ENCODE results near the gene DLG1. TPM values are rescaled to one million over a fixed set of nuclear protein-coding genes. Genes with fewer than 3 reads are reported as not detected.

Gene DLG1
- total and polyA plus RNA-seq, 2 donors from 2014 or later: 19.4 to 101 TPM

- intact Hi-C loops (cut with DNase I): no loop called here
- FAIRE-seq (no peak), DNase-seq (no peak)
- no peaks in the 10 kb centered on the region for H3K4me1 ChIP-seq (ENCODE audit: control insufficient read depth in 2 of 3, insufficient read depth in 2 of 3, low read depth in 1 of 3, low read length in 3 of 3)
- no peak overlapping the region for H3K9ac ChIP-seq (ENCODE audit: low read length in 3 of 3)
- H3K4me3 ChIP-seq (ENCODE audit: low read length in 3 of 3): no peak overlapping the region
- no peaks in the 10 kb centered on the region for H3K27me3 ChIP-seq (ENCODE audit: control insufficient read depth, insufficient read depth, low read length)
- no peak overlapping the region for H3K27ac ChIP-seq (ENCODE audit: low read depth in 2 of 2, low read length in 2 of 2)
- peaks cover 5 to 13% (median 5%) of the 10 kb centered on the region in 3 donors for H3K36me3 ChIP-seq (ENCODE audit: control insufficient read depth in 2 of 3, insufficient read depth in 3 of 3, low read length in 3 of 3)
- TF ChIP-seq, protein P1, sequence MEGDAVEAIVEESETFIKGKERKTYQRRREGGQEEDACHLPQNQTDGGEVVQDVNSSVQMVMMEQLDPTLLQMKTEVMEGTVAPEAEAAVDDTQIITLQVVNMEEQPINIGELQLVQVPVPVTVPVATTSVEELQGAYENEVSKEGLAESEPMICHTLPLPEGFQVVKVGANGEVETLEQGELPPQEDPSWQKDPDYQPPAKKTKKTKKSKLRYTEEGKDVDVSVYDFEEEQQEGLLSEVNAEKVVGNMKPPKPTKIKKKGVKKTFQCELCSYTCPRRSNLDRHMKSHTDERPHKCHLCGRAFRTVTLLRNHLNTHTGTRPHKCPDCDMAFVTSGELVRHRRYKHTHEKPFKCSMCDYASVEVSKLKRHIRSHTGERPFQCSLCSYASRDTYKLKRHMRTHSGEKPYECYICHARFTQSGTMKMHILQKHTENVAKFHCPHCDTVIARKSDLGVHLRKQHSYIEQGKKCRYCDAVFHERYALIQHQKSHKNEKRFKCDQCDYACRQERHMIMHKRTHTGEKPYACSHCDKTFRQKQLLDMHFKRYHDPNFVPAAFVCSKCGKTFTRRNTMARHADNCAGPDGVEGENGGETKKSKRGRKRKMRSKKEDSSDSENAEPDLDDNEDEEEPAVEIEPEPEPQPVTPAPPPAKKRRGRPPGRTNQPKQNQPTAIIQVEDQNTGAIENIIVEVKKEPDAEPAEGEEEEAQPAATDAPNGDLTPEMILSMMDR (IDR thresholded peaks at IDR 0.05; ENCODE audit: borderline replicate concordance, extremely low read depth, insufficient read depth): no peak
- no peaks in the 10 kb centered on the region for H3K9me3 ChIP-seq (ENCODE audit: control insufficient read depth in 2 of 3, insufficient read depth in 1 of 3, low read length in 3 of 3)
Observed at GRCh38 chr3:197132916-197133530, 165.4 kb downstream of the DLG1 start.

DNA sequence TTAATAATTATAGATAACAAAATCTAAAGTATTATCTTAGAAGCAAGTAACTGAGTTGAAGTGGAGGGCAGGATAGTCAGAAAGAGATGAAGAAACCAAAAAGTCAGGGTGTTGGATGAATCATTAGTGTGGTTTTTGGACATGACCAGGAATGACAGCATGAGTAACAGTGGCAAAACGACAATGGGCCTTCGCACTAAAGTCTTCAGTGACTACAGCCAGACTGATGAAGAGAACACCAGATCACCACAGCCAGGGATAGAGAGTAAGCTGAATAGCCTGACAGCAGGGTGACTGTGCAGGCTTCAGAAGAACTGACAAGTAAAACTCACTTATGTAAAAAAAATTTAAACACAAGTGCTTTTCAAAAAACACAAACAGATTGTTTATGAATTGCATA is 172.8 kb downstream of the DLG1 start:
- intact Hi-C loops (cut with DNase I): no loop called here

DNA sequence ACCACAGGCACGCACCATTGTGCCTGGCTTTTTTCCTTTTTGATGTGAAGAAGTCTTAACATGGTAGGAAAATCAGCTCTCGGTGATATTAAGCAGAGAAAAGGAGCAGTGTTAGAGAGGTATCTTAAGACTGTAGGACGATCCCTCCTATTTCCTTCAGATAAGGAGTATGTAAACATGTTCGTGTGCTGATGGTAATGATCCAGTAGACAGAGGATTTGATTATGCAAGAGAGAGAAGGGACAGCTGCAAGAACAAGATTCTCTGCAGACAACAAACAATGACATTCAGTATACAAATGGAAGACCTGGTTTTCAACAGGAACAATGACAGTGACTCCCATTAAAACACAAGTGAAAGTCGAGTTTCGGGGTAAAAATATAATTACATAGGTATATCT is 173.7 kb downstream of the DLG1 start:
- Histone ChIP-seq H3K27ac (ENCODE audit: low read depth in 2 of 2, low read length in 2 of 2) (no peak overlapping the region), H3K4me3 (ENCODE audit: low read length in 3 of 3) (no peak overlapping the region), H3K36me3 (ENCODE audit: control insufficient read depth in 2 of 3, insufficient read depth in 3 of 3, low read length in 3 of 3) (peaks cover 0 to 10% (median 0%) of the 10 kb centered on the region in 3 donors), H3K9me3 (ENCODE audit: control insufficient read depth in 2 of 3, insufficient read depth in 1 of 3, low read length in 3 of 3) (no peaks in the 10 kb centered on the region), H3K4me1 (ENCODE audit: control insufficient read depth in 2 of 3, insufficient read depth in 2 of 3, low read depth in 1 of 3, low read length in 3 of 3) (no peaks in the 10 kb centered on the region), H3K27me3 (ENCODE audit: control insufficient read depth, insufficient read depth, low read length) (no peaks in the 10 kb centered on the region), H3K9ac (ENCODE audit: low read length in 3 of 3) (no peak overlapping the region)
- intact Hi-C loops (cut with DNase I): no loop called here
- TF ChIP-seq, protein P1 (IDR thresholded peaks at IDR 0.05; ENCODE audit: borderline replicate concordance, extremely low read depth, insufficient read depth): no peak
- no peak for DNase-seq
- no peak for FAIRE-seq

More for the DNA sequence above, 172.8 kb downstream of the DLG1 start:
- Histone ChIP-seq H3K27ac (ENCODE audit: low read depth in 2 of 2, low read length in 2 of 2) (no peak overlapping the region), H3K36me3 (ENCODE audit: control insufficient read depth in 2 of 3, insufficient read depth in 3 of 3, low read length in 3 of 3) (peaks cover 0 to 10% (median 0%) of the 10 kb centered on the region in 3 donors), H3K9ac (ENCODE audit: low read length in 3 of 3) (no peak overlapping the region), H3K4me1 (ENCODE audit: control insufficient read depth in 2 of 3, insufficient read depth in 2 of 3, low read depth in 1 of 3, low read length in 3 of 3) (no peaks in the 10 kb centered on the region), H3K27me3 (ENCODE audit: control insufficient read depth, insufficient read depth, low read length) (no peaks in the 10 kb centered on the region), H3K4me3 (ENCODE audit: low read length in 3 of 3) (no peak overlapping the region), H3K9me3 (ENCODE audit: control insufficient read depth in 2 of 3, insufficient read depth in 1 of 3, low read length in 3 of 3) (no peaks in the 10 kb centered on the region)
- no peak for DNase-seq
- FAIRE-seq: no peak
- TF ChIP-seq, protein P1 (IDR thresholded peaks at IDR 0.05; ENCODE audit: borderline replicate concordance, extremely low read depth, insufficient read depth): no peak

DNA sequence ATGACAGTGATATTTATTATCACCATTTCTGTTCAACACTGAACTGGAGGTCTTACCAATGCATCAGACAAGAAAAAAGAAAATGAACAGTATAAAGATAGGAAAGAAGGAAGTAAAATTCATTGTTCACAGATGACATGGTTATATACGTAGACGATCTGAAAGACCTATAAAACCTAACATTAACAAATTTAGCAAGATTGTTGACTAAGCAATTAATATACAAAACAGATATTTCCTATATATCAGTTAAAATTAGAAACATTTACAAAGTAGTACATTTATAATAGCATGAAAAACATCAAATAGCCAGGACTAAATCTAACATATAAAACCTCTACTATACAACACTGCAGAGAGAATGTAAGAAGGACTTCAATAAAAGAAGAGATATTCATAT is 176.0 kb downstream of the DLG1 start:
- H3K27me3 ChIP-seq (ENCODE audit: control insufficient read depth, insufficient read depth, low read length): no peaks in the 10 kb centered on the region
- no peak overlapping the region for H3K27ac ChIP-seq (ENCODE audit: low read depth in 2 of 2, low read length in 2 of 2)
- H3K4me3 ChIP-seq (ENCODE audit: low read length in 3 of 3): no peak overlapping the region
- no peaks in the 10 kb centered on the region for H3K9me3 ChIP-seq (ENCODE audit: control insufficient read depth in 2 of 3, insufficient read depth in 1 of 3, low read length in 3 of 3)
- intact Hi-C loops (cut with DNase I): no loop called here
- no peak for FAIRE-seq
- no peak for DNase-seq
- H3K4me1 ChIP-seq (ENCODE audit: control insufficient read depth in 2 of 3, insufficient read depth in 2 of 3, low read depth in 1 of 3, low read length in 3 of 3): no peaks in the 10 kb centered on the region
- peaks cover 0 to 2% (median 0%) of the 10 kb centered on the region in 3 donors for H3K36me3 ChIP-seq (ENCODE audit: control insufficient read depth in 2 of 3, insufficient read depth in 3 of 3, low read length in 3 of 3)
- H3K9ac ChIP-seq (ENCODE audit: low read length in 3 of 3): no peak overlapping the region
- TF ChIP-seq, protein P1 (IDR thresholded peaks at IDR 0.05; ENCODE audit: borderline replicate concordance, extremely low read depth, insufficient read depth): no peak
